ENCODE measurements around the gene NEUROD4.

Gene NEUROD4

DNA sequence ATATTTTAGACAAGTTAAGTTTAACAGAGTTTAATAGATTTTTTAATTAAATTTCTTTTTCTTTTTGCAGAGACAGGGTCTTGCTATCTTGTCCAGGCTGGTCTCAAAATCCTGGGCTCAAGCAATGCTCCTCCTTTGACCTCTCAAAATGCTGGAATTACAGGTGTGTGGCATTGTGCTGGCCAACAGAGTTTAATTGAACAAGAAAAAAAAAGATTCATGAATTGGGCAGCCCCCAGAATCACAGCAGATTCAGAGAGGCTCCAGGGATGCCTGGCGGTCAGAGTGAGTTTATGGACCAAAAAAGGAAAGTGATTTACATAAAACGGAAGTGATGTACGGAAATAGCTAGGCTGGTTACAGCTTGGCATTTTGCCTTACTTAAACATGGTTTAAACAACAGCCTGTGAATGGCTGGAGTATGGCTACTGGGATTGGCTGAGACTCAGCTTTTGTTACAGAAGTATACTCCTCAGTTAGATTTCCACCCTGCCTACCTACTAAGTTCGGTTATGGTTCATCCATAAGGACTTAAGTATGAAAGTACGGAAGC is 20.7 kb upstream of the NEUROD4 start:
- no peak for DNase-seq

DNA sequence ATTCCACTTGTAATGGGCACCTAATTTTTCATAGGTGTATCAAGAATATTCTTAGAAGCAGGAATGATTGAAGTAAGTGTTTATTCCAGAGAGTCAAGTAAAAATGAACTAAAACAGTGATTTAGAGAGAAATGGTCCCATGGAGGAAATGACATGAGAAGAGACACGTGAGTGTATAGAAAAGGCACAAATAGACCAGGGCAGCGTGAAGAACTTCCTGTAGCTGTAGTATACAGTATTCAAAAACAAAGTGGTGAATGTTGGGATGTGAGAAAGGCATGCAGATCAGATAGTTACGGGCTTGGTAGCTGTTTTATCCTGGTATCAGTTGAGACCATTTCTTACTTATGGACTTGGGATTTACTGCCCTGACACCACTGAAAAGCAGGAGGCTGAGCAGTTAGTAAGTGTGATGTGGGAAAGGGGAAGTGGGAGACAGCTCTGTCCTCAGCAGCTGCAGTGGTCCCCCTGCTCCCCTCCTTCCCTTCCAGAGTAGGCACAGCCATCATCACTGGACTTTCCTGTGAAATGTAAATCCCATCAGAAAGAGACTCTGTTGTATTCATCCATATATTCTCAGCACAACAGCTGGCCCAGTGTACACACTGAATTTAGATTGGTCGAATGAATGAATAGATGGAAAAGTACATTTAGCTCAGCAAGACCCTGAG is 18.4 kb upstream of the NEUROD4 start:
- no peak for DNase-seq

DNA sequence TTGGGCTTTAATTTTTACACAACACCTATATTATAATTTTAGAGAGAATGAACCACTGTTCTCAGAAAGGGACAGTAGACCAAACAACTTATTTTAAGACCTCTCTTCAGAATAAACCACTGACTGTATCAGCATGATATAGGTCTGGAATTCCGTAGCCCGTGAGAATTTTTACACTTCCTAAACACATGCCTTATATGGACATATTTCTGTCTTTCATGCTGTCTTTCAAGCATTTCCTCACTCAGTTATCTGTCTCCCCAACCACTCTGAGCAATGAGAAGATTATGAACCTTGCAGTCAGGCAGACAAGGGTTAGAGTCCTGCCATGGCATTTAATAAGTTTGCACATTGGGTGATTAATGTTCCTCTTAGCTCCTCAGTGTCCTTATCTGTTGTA is 17.4 kb upstream of the NEUROD4 start:
- no peak for DNase-seq

DNA sequence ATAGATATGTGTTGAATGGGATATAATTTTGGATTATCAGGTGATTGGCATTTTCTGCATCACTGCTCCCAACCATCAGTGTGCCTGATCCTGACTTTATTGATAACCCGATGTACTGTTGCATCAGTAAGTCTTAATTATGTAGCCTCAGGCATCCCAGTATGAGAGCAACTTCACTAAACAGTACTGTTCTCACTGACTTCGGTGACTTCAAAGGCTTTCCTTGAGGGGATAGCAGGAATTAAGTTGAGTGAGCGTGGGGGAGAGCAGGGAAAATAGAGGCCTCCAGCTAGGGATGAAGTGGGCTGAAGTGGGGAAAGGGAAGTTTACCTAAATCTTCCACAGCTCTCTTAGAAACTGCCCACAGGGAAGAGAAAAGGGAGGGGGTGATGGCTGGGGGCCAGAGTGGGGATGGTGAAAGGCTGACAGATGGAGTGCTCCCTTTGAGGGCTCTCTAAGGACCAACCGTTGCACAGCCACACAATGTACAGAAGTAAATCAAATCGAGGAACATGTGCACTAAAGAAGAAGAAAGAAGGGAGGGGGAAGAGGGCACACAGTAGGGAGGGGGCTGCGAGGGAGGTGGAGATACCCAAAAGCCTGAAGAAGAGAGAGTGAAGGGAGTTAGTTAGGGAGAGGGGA is 10.7 kb upstream of the NEUROD4 start:
- no peak for DNase-seq

DNA sequence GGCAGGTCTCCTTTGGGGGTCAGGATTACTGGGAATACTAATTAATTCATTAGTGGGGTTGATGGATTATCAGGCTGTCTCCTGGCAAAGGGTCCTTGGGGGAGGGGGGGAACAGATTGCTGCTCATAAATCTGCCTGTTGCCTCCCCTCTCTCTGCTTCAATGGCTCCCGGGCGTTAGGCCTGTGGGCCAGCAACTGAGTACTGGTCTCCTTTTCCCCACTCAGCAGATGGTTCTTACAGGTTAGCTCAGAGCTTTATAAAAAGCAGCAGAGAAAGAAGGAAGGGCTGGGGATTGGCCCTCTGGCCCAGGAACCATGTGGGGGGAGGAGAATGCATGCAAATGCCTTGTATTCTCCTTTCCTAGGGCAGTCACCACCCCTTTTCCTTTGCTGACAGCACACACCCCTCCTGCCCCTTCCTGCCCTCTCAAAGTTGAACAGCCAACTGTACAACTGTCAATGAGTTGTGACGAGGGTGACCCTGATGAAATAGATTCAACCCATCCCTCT is 2.3 kb upstream of the NEUROD4 start:
- no peak for DNase-seq

DNA sequence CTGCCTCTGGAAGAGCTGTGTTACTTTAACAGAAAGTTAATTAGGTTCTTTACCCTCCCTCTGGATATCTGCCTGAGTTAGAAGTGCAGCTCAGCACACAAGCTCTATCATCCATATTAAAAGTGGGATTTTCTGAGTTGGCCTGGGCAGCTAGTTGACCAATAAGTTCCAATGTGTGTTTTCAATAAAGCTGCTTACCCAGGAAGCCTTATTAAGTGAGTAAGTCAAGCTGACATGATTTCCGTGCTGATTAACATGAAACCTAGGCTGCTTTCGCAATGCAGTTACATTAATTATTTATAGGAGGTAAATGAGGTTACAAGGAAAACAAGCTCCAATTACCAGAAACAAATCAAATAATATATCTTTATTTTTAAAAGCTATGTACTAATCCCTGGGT is 4.8 kb downstream of the NEUROD4 start:
- no peak for DNase-seq

DNA sequence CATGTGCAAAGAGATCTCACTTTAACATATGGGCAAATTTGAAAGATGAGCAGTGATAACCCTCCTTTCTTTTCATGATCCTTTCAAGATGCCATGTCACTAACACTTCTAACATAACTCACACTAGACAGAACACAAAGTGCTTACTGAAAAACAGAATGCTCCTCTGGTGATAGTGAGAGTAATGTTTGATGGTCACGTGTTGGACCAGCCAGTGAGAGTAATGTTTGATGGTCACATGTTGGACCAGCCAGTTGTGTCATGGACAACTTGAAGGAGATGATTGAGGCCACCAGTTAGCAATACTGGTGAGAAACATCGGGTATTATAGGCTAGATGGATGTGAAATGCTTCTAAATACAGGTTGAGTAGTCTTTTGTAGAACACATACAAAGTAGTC is 5.7 kb downstream of the NEUROD4 start:
- no peak for DNase-seq

DNA sequence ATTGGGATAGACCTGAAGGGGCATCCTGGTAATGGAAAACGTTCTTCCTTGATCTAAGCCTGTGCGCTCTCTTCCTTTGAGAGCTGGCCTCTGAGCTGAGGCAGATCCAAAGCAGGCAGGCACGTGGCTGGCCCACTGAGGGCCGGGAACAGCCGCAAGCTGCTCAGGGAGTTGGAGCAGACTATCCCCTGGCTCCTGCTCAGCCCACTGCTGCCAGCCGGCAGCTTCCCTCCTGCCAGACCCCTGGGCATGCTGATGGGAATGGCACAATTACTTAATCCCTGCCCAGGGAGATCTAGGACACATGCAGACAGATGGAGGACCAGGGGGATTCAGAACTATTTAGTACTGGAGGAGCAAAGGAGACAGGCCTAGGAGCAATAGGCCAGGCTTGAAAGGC is 14.4 kb downstream of the NEUROD4 start:
- no peak for DNase-seq

DNA sequence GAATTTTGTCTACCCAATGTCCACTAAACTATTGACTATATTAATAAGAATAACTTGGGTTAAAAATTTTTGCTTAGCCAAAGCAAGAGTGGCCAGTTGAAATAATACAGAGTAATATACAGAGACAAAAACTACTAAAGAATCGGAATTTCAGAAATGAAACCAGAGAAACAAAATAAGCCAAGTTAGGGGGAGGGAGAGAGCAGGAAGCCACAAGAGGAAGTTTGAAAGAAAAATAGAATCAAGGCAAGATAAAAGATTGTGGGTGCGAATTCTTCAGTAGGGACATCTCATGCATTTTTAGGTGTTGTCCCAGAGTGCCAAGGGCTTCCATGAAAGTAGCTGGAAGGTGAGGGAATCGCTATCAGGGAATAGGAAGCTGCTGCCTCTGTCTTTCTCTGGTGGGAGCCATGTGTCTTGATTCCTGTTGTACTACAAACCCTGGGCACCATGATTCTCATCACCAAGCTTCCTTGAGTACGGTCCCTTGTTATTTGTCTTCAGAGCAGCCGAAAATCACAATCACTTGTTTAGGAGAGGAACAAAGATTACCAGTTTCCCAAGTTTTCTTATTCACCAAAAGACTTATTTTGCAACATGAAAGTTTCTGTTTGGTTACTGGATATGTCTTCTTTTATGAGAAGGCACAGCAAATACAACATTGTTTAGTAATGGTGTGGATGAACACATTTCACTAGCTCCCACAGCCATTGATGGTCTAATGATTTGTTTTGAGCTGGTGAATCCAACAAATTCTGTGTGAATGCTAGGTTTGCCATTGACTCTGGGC is 16.7 kb downstream of the NEUROD4 start:
- DNase-seq: no peak

DNA sequence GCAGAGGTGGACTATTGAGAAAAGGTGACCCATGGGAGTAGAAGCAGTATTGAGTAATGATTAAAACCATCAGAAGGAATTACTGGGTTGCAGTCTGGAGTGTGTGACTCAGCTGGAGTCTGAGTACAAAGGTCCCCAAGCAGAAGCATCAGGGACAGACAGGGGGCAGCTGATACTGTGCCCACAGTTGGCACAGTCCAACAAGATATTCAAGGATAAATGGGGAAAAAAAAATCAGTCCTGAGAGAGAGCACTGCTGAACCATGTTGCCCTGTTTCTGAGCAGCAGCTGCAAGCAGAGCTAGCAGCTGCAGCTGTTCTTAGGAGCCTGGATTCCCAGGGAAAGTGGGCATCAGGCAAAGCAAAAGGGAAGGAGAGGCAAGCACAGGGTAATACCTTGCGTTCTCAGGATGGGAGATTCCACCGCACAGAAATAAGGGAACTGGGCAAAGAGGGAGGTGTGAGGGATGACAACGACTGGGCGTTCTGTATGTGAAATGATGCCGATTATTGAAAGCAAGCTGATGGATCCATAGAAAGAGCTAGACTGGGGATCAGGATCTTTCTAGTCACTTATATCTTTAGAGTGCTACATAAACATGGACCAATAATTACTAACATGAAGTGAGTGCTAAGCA is 17.7 kb downstream of the NEUROD4 start:
- DNase-seq: no peak

DNA sequence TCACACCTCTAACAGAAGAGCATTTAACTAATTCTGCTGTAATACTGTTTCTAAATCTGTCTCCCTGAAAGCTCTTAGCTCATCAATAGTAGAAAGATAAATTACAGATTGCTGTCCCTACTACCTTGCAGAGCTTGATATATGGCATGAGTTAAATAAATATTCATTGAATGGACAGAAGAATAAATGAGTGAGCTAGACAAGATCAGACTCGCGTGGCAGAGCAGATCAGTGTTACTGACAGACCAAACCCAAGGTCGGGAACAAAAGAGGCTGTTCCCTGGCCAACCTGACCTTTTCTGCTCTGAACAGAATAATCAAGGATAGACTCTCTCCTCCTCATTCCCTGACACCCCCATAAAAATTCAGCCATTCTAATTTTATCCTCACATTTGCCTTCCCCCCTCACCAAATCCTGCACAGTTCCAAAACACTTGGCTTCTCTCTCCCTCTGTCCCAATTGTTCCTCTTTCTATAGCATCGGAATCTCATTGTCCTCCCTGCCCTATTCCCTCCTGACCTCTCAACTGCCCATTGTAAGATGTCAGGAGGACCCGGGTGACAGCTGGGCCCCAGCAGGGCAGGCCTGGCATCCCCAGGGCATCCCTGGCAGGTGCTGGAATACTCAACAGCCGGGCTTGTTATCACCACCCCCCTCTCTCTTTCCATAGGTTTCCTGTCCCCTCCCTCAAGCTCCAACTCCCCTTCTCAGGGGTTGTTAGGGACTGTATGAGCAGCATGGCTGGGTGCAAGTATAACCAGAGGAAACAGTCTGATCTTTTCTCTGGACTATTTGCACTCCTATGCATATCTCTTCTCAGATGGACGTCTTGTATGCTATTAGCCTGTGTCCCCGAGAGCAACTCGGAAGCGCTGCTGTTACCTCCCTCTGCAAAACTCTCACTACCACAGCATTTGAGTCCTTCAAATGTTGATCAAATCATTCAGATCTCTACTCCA is 19.9 kb downstream of the NEUROD4 start:
- DNase-seq: no peak

DNA sequence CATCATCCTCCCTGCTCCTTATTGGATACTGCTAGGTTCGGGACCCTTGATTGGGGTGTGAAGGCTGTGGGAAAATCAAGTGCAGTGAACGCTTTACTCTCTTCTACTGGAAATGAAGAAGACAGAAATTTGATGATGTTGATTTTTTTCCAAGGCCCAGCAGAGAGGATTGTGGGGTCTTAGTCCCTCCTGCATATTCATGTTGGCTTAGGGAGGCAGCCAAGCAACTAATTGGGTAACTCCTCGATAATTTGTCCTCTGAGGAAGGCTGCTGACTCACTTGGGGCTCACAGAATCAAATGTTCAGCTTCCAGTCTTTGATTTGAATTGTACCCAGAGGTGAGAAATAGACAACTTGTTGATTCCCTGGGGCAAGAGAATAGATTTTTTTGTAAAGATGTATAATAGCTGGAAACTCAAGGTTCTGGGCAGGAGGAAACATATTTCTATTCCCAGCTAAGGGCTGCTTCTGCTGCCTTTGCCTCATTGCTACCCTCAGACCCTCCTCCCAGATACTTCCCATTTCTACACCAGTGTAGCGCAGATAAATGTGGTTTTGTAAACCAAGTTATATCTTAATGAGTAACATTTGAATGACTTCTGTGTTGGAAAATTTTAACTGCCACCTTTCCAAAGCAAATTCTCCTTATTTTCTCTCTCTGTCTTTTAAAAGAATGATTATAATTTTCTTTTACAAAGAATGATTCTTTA is 21.7 kb downstream of the NEUROD4 start:
- DNase-seq: no peak

DNA sequence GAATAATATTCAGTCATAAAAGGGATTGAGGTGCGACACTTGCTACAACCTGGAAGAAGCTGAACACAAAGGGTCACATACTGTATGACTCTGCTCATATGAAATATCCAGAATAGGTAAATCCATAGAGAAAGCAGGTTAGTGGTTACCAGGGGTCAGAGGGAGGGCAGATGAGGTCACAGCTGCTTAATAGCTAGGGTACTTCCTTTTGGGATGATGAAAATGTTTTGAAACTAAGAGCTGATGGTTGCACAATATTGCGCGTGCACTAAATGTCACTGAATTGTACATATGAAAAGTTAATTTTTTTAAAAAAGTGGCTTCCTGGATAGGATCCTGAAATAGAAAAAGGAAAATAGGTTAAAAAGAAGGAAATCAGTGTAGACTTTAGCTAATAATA is 23.8 kb downstream of the NEUROD4 start:
- no peak for DNase-seq

DNA sequence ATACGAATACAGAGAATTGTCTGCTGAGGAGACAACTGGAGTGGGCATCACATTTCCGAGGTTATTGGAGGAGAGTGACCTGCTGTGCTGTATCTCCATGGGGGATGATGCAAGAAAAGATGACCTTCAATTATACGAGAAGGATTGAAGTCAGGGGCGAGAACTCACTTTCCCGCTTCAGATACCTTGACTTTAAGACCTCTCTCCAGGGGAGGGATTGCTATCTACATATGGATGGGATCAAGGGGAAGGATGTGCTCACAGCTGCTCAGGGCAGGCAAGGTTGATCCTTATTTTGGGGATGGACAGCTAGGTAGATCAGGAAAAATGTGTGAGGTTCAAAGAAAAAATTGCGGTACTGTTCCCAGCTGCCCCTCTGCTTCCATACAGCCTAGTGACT is 24.4 kb downstream of the NEUROD4 start:
- no peak for DNase-seq

DNA sequence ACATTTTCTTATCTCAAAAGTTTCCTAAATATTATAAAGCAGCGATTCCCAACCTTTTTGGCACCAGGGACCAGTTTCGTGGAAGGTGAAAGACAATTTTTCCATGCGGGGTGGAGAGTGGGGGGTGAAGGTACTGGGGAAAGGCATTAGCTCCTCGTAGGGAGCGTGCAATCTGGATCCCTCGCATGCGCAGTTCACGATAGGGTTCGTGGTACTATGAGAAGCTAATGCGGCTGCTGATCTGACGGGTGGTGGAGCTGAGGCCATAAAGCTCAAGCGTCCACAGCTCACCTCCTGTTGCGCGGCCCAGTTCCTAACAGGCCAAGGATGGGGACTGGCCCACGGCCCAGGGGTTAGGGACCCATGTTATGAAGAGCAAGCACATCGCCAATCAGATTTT is 29.9 kb downstream of the NEUROD4 start:
- DNase-seq: no peak

DNA sequence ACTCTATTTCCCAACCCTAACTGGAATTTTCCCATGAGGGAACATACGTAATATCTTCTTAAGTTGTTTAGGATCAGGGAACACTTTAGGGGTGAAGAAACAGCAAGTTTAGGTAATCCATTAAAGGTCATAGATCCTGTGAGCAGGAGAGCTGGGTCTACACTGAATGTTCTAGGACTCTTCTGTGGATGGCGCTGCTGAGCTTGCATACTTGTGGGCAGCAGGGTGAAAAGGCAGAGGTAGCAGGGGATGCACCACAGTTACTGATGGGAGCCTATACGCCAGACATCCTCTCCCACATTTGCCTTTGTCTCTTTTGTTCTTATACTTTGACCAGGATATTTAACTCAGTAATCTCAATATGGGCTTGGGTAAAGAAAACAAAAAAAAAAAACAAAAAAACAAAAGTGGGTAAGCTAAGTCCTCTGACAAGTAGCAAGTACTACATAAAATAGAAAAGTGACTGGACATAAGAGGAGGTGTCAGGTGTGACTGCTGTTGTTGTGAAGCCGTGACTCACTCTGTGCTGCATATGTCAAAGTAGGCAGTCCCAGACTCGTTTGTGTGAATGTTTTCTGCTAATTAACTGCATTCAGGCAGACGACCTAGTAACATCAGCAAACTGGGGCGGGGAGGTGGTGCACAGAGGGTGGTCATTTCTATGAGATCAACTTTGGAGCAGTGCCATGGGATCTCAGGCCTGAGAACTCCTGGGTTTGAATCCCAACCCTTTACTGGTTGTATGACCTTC is 31.6 kb downstream of the NEUROD4 start:
- no peak for DNase-seq

DNA sequence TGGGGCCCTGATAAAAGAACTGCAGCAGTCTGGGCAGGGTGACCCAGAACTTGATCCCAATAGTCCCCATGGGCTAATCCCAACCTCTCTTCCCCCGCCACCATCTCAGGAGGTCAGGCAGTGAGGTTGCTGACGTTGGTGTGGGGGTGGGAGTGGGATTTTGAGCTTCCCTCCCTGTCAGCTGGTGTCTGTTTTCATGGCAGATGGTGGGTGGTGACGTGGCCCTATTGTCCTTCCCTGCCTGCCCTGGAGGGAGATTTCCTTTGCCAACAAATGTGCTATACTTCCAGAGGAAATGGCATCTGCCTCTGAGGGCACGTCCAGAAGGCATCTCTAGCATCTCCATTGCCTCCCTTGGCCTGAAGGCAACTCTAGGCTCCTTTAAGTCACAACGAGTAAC is 37.7 kb downstream of the NEUROD4 start:
- DNase-seq: no peak

DNA sequence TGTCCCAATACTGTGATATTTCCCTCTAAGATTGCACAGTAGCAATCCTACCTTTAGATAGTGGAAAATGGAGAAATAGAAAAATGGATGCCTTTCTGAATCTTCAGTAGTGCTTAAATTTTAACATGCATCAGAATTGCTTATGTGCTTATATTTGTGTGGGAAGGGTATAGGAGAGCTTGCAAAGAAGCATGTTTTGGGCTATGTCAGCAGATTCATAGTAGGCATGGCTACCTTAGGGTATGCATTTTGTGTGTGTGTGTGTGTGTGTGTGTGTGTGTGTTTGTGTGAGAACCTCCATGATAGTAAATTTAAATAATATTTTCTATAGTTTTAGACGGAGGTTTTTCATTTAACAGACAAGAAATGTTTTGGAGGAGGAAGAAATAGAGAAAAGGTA is 38.3 kb downstream of the NEUROD4 start:
- DNase-seq: no peak

DNA sequence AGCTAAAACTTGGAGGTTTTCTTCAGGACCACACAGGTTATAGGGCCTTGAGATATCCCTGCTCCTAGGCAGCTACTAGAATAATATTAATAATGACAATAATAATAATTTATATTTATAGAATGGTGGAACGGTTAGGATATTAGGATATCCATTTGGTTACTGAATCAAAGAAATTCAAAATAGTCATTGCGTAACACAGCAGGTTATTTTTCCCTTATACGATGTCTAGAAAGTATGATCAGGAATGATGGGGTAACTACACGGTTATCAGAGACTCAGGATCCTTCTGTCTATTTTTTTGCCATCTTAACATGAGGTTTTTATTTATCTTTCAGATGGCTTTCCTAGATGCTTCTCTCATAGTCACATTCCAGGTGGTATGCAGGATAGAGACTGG is 39.0 kb downstream of the NEUROD4 start:
- DNase-seq: no peak

DNA sequence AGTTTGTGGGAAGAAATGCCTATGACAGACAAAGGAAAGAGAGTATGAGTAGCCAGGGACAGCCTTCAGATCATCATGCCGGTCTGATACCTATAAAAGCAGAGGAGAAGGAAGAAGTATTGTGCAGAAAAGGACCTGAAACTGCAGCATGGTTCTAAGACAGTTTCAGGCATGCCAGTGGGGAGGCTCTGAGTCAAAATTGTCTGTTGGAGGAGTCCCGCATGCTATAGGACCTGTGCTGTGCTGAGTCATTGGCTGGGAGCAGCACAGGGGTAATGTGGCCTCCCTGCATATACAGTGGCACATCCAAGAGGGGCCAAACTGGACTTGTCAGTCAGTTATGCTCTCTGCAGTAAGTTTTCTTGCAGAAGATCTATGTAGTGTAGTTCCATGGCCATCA is 40.7 kb downstream of the NEUROD4 start:
- DNase-seq: no peak

DNA sequence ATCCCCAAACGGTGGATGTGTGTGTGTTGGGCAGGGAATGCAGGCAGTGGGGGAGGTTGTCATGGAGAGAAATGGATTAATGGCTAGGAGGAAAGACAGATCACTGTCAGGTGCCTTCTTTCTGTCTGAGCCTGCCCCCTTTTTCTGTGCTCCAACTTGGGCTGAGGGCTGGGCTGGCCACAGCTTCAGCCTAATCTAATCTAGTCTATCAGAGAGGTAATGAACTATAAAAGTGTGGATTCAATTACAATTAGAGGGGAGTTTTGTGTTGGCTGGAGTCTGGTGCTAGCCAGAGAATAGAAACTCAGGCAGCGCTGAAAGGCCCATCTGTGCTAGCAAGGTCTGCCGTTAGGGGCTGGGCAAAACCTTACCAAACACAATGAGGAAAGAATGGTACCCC is 41.2 kb downstream of the NEUROD4 start:
- no peak for DNase-seq
